Activated CD8-positive, alpha-beta memory T cell treated with anti-CD3 and anti-CD28 coated beads for 36 hours (primary cell): ENCODE measurements around the gene TMEM204. TPM values are rescaled to one million over a fixed set of nuclear protein-coding genes. Genes with fewer than 3 reads are reported as not detected.

Experiments
- CTCF ChIA-PET: fragments of 350-600 bp; sonication (Branson Sonifier 250); formaldehyde crosslinking; loops from one replicate; lab custom pipeline; 2021; ENCODE audit warnings: antibody characterized with exemption; lab: Charles Lee
- POLR2A ChIA-PET: fragments of 350-600 bp; sonication (Branson Sonifier 250); formaldehyde crosslinking; loops from one replicate; lab custom pipeline; 2021; ENCODE audit warnings: antibody characterized with exemption; lab: Charles Lee
- total RNA-seq, 2 experiments: library from RNA; stranded (reverse); gene quantifications; one replicate each; pipeline ENCODE4 v1.2.3, GENCODE V29; 2021

The TMEM204 gene
- total RNA-seq, 2 experiments from 2014 or later, result 22.6 to 22.8 TPM

GRCh38 chr16:1601031-1601430, 67.6 kb downstream of the TMEM204 start:
- ChIA-PET CTCF (no interaction called here), POLR2A (no interaction called here)

GRCh38 chr16:1601489-1601888, 68.0 kb downstream of the TMEM204 start:
- ChIA-PET POLR2A (no interaction called here), CTCF (no interaction called here)

DNA sequence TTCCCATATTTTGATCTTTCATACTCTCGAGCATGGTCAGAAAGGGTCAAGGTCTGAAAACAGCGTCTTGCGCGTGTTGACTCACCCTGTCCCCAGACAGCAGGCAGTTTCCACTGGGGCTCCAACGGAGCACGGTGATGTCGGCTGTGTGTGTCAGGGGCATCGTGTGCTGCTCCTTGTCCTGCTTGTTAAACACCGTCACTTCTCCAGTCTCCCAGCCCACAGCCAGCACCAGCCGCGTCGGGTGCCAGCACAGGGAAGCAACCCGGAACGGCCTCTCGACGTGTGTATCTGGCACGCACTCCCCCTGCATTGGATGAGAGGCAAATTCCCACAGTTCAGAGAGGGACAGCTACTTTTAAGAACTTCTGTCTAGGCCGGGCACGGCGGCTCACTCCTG, 68.8 kb downstream of the TMEM204 start:
- POLR2A ChIA-PET, result no interaction called here
- CTCF ChIA-PET, result no interaction called here

Other genes starting within 250 kb of the TMEM204 start
- 100 to 1,000 TPM; 241 to 249 TPM for gene UBE2I, start 224.0 kb upstream of the TMEM204 start, total RNA-seq
- gene BAIAP3, start 200.0 kb upstream of the TMEM204 start, total RNA-seq, result under 1 TPM; 0.31 to 0.34 TPM
- gene TSR3, start 181.8 kb upstream of the TMEM204 start, total RNA-seq, result 10 to 100 TPM; 86.5 to 92.1 TPM
- 10 to 100 TPM; 25.7 to 26.1 TPM for gene GNPTG, start 181.7 kb upstream of the TMEM204 start, total RNA-seq
- 10 to 100 TPM; 35.7 to 36.0 TPM for gene UNKL, start 119.0 kb upstream of the TMEM204 start, total RNA-seq
- 10 to 100 TPM; 25.8 to 27.0 TPM for gene UQCC4, start 112.9 kb upstream of the TMEM204 start, total RNA-seq
- gene PERCC1, start 102.6 kb upstream of the TMEM204 start, total RNA-seq, result under 1 TPM; 0.34 to 0.70 TPM
- 1 to 10 TPM; 1.2 to 1.4 TPM for gene CCDC154, start 89.1 kb upstream of the TMEM204 start, total RNA-seq
- 10 to 100 TPM; 52.3 to 53.8 TPM for gene CLCN7, start 58.6 kb upstream of the TMEM204 start, total RNA-seq
- not detected for gene PTX4, start 44.7 kb upstream of the TMEM204 start, total RNA-seq
- gene TELO2, start 40.3 kb upstream of the TMEM204 start, total RNA-seq, result 10 to 100 TPM; 88.2 to 89.3 TPM
- gene IFT140, start 78.4 kb downstream of the TMEM204 start, total RNA-seq, result 10 to 100 TPM; 10.4 to 11.0 TPM
- 10 to 100 TPM; 23.6 to 24.3 TPM for gene CRAMP1, start 78.7 kb downstream of the TMEM204 start, total RNA-seq
- gene JPT2, start 144.6 kb downstream of the TMEM204 start, total RNA-seq, result 100 to 1,000 TPM; 101 to 109 TPM
- 10 to 100 TPM; 57.1 to 57.4 TPM for gene MAPK8IP3, start 172.5 kb downstream of the TMEM204 start, total RNA-seq
- 10 to 100 TPM; 27.0 to 30.0 TPM for gene NME3, start 237.9 kb downstream of the TMEM204 start, total RNA-seq
- 10 to 100 TPM; 20.3 TPM for gene EME2, start 239.1 kb downstream of the TMEM204 start, total RNA-seq
- gene MRPS34, start 239.5 kb downstream of the TMEM204 start, total RNA-seq, result 100 to 1,000 TPM; 197 to 199 TPM
- 10 to 100 TPM; 21.4 to 22.1 TPM for gene SPSB3, start 248.9 kb downstream of the TMEM204 start, total RNA-seq
- gene NUBP2, start 249.3 kb downstream of the TMEM204 start, total RNA-seq, result 10 to 100 TPM; 72.7 to 80.2 TPM